Chondrocyte (in vitro differentiated cells): ENCODE results near the gene MYRIP. TPM values are rescaled to one million over a fixed set of nuclear protein-coding genes. Genes with fewer than 3 reads are reported as not detected.

Experiments used
- DNase-seq: peaks from one replicate; pipeline ENCODE4 v3.0.0; 2021; ENCODE audit warnings: mixed read lengths, low spot score
- H3K27ac Mint-ChIP-seq: one replicate; pipeline ENCODE4 v1.8.0; 2021; ENCODE audit warnings: mild to moderate bottlenecking, moderate library complexity, mixed read lengths; ENCODE audit not compliant: unreplicated experiment
- H3K27me3 Mint-ChIP-seq: 2 replicates; pipeline ENCODE4 v1.8.0; 2021; ENCODE audit warnings: low read depth, mixed read lengths
- H3K36me3 Mint-ChIP-seq: 2 replicates; pipeline ENCODE4 v1.8.0; 2021; ENCODE audit warnings: low read depth, mixed read lengths
- H3K4me1 Mint-ChIP-seq: 2 replicates; pipeline ENCODE4 v1.8.0; 2021; ENCODE audit warnings: low read depth, mild to moderate bottlenecking, mixed read lengths
- H3K4me3 Mint-ChIP-seq: one replicate; pipeline ENCODE4 v1.8.0; 2021; ENCODE audit warnings: mild to moderate bottlenecking, moderate library complexity, mixed read lengths; ENCODE audit not compliant: unreplicated experiment
- H3K9me3 Mint-ChIP-seq: 2 replicates; pipeline ENCODE4 v1.8.0; 2021; ENCODE audit warnings: low read depth, mixed read lengths
- CTCF ChIP-seq: fragments of 200-600 bp; sonication (generic); IDR thresholded peaks from 2 replicates; pipeline ENCODE4 v1.5.0; 2021; ENCODE audit warnings: antibody characterized with exemption, mild to moderate bottlenecking, moderate library complexity
- total RNA-seq: library from RNA; stranded (reverse); gene quantifications from 3 replicates; pipeline ENCODE4 v1.2.1, GENCODE V29; 2021

Gene MYRIP
- total RNA-seq, 1 donor from 2014 or later: 0.12 TPM

GRCh38 chr3:39919281-39919680 is 109.9 kb downstream of the MYRIP start:
- H3K9me3 Mint-ChIP-seq: peaks cover 6% of the 10 kb centered on the region
- no peak overlapping the region for H3K27ac Mint-ChIP-seq
- no peak for TF ChIP-seq CTCF
- no peak overlapping the region for H3K4me3 Mint-ChIP-seq
- no peaks in the 10 kb centered on the region for H3K4me1 Mint-ChIP-seq
- no peaks in the 10 kb centered on the region for H3K27me3 Mint-ChIP-seq
- H3K36me3 Mint-ChIP-seq: no peaks in the 10 kb centered on the region
- DNase-seq: no peak

GRCh38 chr3:39920271-39920670 is 110.9 kb downstream of the MYRIP start:
- H3K36me3 Mint-ChIP-seq: no peaks in the 10 kb centered on the region
- H3K27ac Mint-ChIP-seq: no peak overlapping the region
- no peak overlapping the region for H3K4me3 Mint-ChIP-seq
- no peak for TF ChIP-seq CTCF
- H3K9me3 Mint-ChIP-seq: peaks cover 10% of the 10 kb centered on the region
- DNase-seq: no peak
- no peaks in the 10 kb centered on the region for H3K27me3 Mint-ChIP-seq
- H3K4me1 Mint-ChIP-seq: no peaks in the 10 kb centered on the region

- no peak for DNase-seq
- Mint-ChIP-seq H3K27me3 (peaks cover 6% of the 10 kb centered on the region), H3K27ac (no peak overlapping the region), H3K4me3 (no peak overlapping the region), H3K36me3 (no peaks in the 10 kb centered on the region), H3K4me1 (no peaks in the 10 kb centered on the region), H3K9me3 (peaks cover 19% of the 10 kb centered on the region)
- TF ChIP-seq CTCF: no peak
Measured at GRCh38 chr3:39927479-39927878, 118.1 kb downstream of the MYRIP start.

GRCh38 chr3:39933986-39934693 is 124.7 kb downstream of the MYRIP start:
- H3K4me1 Mint-ChIP-seq: no peaks in the 10 kb centered on the region
- H3K9me3 Mint-ChIP-seq: no peaks in the 10 kb centered on the region
- TF ChIP-seq CTCF: no peak
- no peak for DNase-seq
- H3K27me3 Mint-ChIP-seq: peaks cover 10% of the 10 kb centered on the region
- H3K36me3 Mint-ChIP-seq: no peaks in the 10 kb centered on the region
- H3K4me3 Mint-ChIP-seq: no peak overlapping the region
- no peak overlapping the region for H3K27ac Mint-ChIP-seq

- H3K27me3 Mint-ChIP-seq: peaks cover 10% of the 10 kb centered on the region
- no peaks in the 10 kb centered on the region for H3K9me3 Mint-ChIP-seq
- no peak overlapping the region for H3K27ac Mint-ChIP-seq
- no peak overlapping the region for H3K4me3 Mint-ChIP-seq
- H3K4me1 Mint-ChIP-seq: no peaks in the 10 kb centered on the region
- H3K36me3 Mint-ChIP-seq: no peaks in the 10 kb centered on the region
- TF ChIP-seq CTCF: no peak
- DNase-seq: no peak
Measured at GRCh38 chr3:39934696-39935095, 125.3 kb downstream of the MYRIP start.
